ENCODE data around the gene GABARAPL2.

GABARAPL2 gene

DNA sequence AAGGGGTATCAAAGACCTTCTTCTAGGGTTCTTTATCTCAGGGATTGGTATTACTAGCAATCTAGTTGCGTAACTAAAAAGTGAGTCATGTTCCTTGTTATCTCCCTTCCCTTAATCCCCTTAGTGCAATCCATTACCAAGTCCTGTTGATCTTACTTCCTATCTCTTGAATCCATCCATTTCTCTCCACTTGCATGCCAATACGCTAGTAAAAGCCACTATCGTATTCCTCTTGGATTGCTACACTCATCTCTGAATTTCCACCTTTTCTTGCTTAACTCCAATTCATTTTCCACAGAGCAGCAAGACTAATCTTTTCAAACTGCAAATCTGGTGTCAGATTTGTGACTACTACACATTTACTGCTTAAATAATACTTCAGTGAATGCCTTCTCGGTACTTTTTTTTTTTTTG is 58.7 kb downstream of the GABARAPL2 start:
- TF ChIP-seq, protein P1, sequence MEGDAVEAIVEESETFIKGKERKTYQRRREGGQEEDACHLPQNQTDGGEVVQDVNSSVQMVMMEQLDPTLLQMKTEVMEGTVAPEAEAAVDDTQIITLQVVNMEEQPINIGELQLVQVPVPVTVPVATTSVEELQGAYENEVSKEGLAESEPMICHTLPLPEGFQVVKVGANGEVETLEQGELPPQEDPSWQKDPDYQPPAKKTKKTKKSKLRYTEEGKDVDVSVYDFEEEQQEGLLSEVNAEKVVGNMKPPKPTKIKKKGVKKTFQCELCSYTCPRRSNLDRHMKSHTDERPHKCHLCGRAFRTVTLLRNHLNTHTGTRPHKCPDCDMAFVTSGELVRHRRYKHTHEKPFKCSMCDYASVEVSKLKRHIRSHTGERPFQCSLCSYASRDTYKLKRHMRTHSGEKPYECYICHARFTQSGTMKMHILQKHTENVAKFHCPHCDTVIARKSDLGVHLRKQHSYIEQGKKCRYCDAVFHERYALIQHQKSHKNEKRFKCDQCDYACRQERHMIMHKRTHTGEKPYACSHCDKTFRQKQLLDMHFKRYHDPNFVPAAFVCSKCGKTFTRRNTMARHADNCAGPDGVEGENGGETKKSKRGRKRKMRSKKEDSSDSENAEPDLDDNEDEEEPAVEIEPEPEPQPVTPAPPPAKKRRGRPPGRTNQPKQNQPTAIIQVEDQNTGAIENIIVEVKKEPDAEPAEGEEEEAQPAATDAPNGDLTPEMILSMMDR (IDR thresholded peaks at IDR 0.05; ENCODE audit: low read depth, low read length), result no peak
- DNase-seq, result no peak
- Histone ChIP-seq H3K36me3 (peaks cover 56% of the 10 kb centered on the region), H3K27ac (no peak overlapping the region; the same call in 1 of the 2 replicates), H3K4me3 (ENCODE audit: low read depth, low read length) (no peak overlapping the region), H3K27me3 (ENCODE audit: insufficient read depth, low read depth, severe bottlenecking) (no peaks in the 10 kb centered on the region), H3K9me3 (ENCODE audit: severe bottlenecking) (no peaks in the 10 kb centered on the region)

DNA sequence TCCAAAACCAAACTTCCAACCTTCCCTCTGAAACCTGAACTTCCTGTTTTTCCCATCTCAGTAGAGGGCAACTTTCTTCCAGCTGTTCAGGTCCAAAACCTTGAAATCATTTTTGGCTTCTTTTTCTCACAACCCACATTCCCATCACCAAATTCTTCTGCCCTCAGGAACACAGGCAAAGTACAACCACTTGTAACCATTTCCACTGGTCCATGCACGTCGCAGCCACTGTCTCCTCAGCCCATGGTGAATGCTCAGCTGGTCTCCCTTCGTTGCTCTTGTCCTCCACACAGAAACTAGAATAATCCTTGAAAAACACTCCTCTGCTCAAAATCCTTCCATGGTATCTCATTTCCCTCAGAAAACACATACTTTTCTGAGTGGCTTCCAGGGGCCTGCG is 60.6 kb downstream of the GABARAPL2 start:
- no peaks in the 10 kb centered on the region for H3K27me3 ChIP-seq (ENCODE audit: insufficient read depth, low read depth, severe bottlenecking)
- no peak for DNase-seq
- no peaks in the 10 kb centered on the region for H3K9me3 ChIP-seq (ENCODE audit: severe bottlenecking)
- H3K27ac ChIP-seq, result no peak overlapping the region
- no peak overlapping the region for H3K4me3 ChIP-seq (ENCODE audit: low read depth, low read length)
- peaks cover 70% of the 10 kb centered on the region for H3K36me3 ChIP-seq
- TF ChIP-seq, protein P1 (IDR thresholded peaks at IDR 0.05; ENCODE audit: low read depth, low read length), result no peak

Data from WERI-Rb-1 (cell line).